Endothelial cell of umbilical vein (primary cell): ENCODE data around the gene DYNAP. TPM values are rescaled to one million over a fixed set of nuclear protein-coding genes. Genes with fewer than 3 reads are reported as not detected.

Source experiments
- Bru-seq: library from RNA; stranded (reverse); fragments of 400-500 nt; gene quantifications from one replicate; lab custom pipeline; 2021; lab: Mats Ljungman, UMichigan
- BruChase-seq, 2 experiments: library from RNA; stranded (reverse); fragments of 400-500 nt; gene quantifications; one replicate each; lab custom pipeline; 2021; lab: Mats Ljungman, UMichigan
- BruUV-seq: library from RNA; stranded (reverse); fragments of 400-500 nt; replicated peaks from 2 replicates; lab custom pipeline; 2021; lab: Mats Ljungman, UMichigan
- CTCF ChIA-PET: fragments of 300-600, 350-600 bp; sonication (Branson Sonifier 250); formaldehyde crosslinking; loops from one replicate; lab custom pipeline; 2021; ENCODE audit warnings: antibody characterized with exemption, inconsistent platforms; lab: Charles Lee
- POLR2A ChIA-PET: fragments of 300-600, 350-600 bp; sonication (Branson Sonifier 250); formaldehyde crosslinking; loops from one replicate; lab custom pipeline; 2021; ENCODE audit warnings: antibody characterized with exemption, inconsistent platforms; lab: Charles Lee
- DNase-seq: peaks from one replicate; pipeline ENCODE4 v3.0.0-alpha.2; 2011; ENCODE audit warnings: low read depth, low spot score
- FAIRE-seq: peaks from 2 replicates; lab custom pipeline; 2011; peaks lifted over from hg19 to GRCh38; lab: Jason Lieb, UNC
- H2AFZ ChIP-seq: 2 replicates; pipeline ENCODE4 v1.6.0; 2012; ENCODE audit warnings: low read depth, low read length, control low read depth, inconsistent platforms
- H3K27ac ChIP-seq: 2 replicates; pipeline ENCODE4 v1.5.1; 2011; ENCODE audit warnings: low read depth, mild to moderate bottlenecking, control low read depth, low read length, moderate library complexity; ENCODE audit not compliant: insufficient read depth
- H3K27me3 ChIP-seq, 2 experiments: 2 replicates each; pipeline versions ENCODE4 v1.6.0 to v1.6.1; 2011; ENCODE audit warnings: low read length in 2 of 2, mixed read lengths in 1 of 2; ENCODE audit not compliant: control insufficient read depth in 2 of 2, insufficient read depth in 2 of 2
- H3K36me3 ChIP-seq, 2 experiments: 2 replicates in 1 of 2; 3 replicates in 1 of 2; pipeline ENCODE4 v1.5.1; 2011; ENCODE audit warnings: low read length in 2 of 2, mild to moderate bottlenecking in 1 of 2, moderate library complexity in 1 of 2; ENCODE audit not compliant: control insufficient read depth in 2 of 2, insufficient read depth in 2 of 2; ENCODE audit errors: extremely low read depth in 1 of 2
- H3K4me1 ChIP-seq: 3 replicates; pipeline ENCODE4 v1.5.1; 2011; ENCODE audit warnings: mild to moderate bottlenecking, low read length; ENCODE audit not compliant: control insufficient read depth, insufficient read depth; ENCODE audit errors: extremely low read depth
- H3K4me2 ChIP-seq: 2 replicates; pipeline ENCODE4 v1.6.1; 2011; ENCODE audit warnings: low read length, control low read depth, mixed read lengths; ENCODE audit not compliant: insufficient read depth
- H3K4me3 ChIP-seq, 3 experiments: fragments of 200-600 bp in 1 of 3; sonication (generic), shearing (Covaris generic) in 1 of 3; replicated peaks in 1 of 3; 2 replicates each; pipeline ENCODE4 v1.5.1; 2011 to 2016; ENCODE audit warnings: control low read depth in 3 of 3, low read length in 3 of 3, mild to moderate bottlenecking in 2 of 3, inconsistent platforms in 1 of 3, low read depth in 1 of 3, moderate library complexity in 1 of 3; ENCODE audit not compliant: insufficient read depth in 1 of 3
- H3K79me2 ChIP-seq: 2 replicates; pipeline ENCODE4 v1.6.0; 2012; ENCODE audit warnings: low read length, inconsistent platforms; ENCODE audit not compliant: control insufficient read depth, insufficient read depth
- H3K9ac ChIP-seq: replicated peaks from 2 replicates; pipeline ENCODE3; 2011; ENCODE audit warnings: low read length, control low read depth; ENCODE audit not compliant: insufficient read depth; ENCODE audit errors: extremely low read depth
- H3K9me1 ChIP-seq: replicated peaks from 3 replicates; pipeline ENCODE4 v1.6.0; 2011; ENCODE audit warnings: mild to moderate bottlenecking, low read length; ENCODE audit not compliant: control insufficient read depth, insufficient read depth; ENCODE audit errors: extremely low read depth
- H3K9me3 ChIP-seq: replicated peaks from 2 replicates; pipeline ENCODE4 v1.5.1; 2012; ENCODE audit warnings: low read length, inconsistent platforms; ENCODE audit not compliant: control insufficient read depth, insufficient read depth
- H4K20me1 ChIP-seq: replicated peaks from 2 replicates; pipeline ENCODE3; 2011; ENCODE audit warnings: mild to moderate bottlenecking, low read length; ENCODE audit not compliant: control insufficient read depth, insufficient read depth; ENCODE audit errors: extremely low read depth
- CTCF ChIP-seq, 2 donors: IDR thresholded peaks; 1 replicate in 1 of 2; 2 replicates in 1 of 2; pipeline ENCODE4 v1.5.1; 2011; ENCODE audit warnings: low read length in 2 of 2, mild to moderate bottlenecking in 2 of 2, moderate library complexity in 2 of 2, control low read depth in 1 of 2, inconsistent platforms in 1 of 2, low read depth in 1 of 2; ENCODE audit not compliant: insufficient read depth in 1 of 2; ENCODE audit errors: extremely low read depth in 1 of 2
- EZH2 ChIP-seq: IDR thresholded peaks from 2 replicates; pipeline ENCODE4 v1.6.1; 2012; ENCODE audit warnings: borderline replicate concordance, low read depth, mild to moderate bottlenecking, moderate library complexity, low read length, inconsistent platforms; ENCODE audit not compliant: severe bottlenecking
- FOS ChIP-seq: IDR thresholded peaks from 2 replicates; pipeline ENCODE4 v1.6.1; 2011; ENCODE audit warnings: mild to moderate bottlenecking, low read length, moderate library complexity, borderline replicate concordance; ENCODE audit not compliant: insufficient read depth
- GATA2 ChIP-seq: IDR thresholded peaks from 2 replicates; pipeline ENCODE4 v1.7.0; 2011; ENCODE audit warnings: low read depth, mild to moderate bottlenecking, moderate library complexity, mixed read lengths, low read length; ENCODE audit not compliant: insufficient read length, insufficient read depth
- JUN ChIP-seq: IDR thresholded peaks from 2 replicates; pipeline ENCODE4 v1.6.1; 2011; ENCODE audit warnings: borderline replicate concordance, low read depth; ENCODE audit not compliant: insufficient read length, insufficient read depth
- MAX ChIP-seq: IDR thresholded peaks from 2 replicates; pipeline ENCODE4 v1.6.1; 2011; ENCODE audit not compliant: insufficient read depth, insufficient read length
- MYC ChIP-seq: IDR thresholded peaks from one replicate; pipeline ENCODE4 v1.6.1; 2011; ENCODE audit warnings: mild to moderate bottlenecking, low read depth, low read length
- POLR2A ChIP-seq: IDR thresholded peaks from 2 replicates; pipeline ENCODE4 v1.6.1; 2012; ENCODE audit warnings: low read depth, mild to moderate bottlenecking, control low read depth, low read length
- POLR2AphosphoS5 ChIP-seq: IDR thresholded peaks from 2 replicates; pipeline ENCODE4 v1.6.1; 2012; ENCODE audit warnings: low read depth, mild to moderate bottlenecking, control low read depth, low read length, moderate library complexity; ENCODE audit not compliant: insufficient read depth
- dilution Hi-C: fragments of 300-500 bp; cut with MboI; formaldehyde crosslinking; loops from one replicate; pipeline ENCODE4 v1.15.0; 2019; ENCODE audit warnings: low sequenced_read_pairs; ENCODE audit not compliant: extremely low pct_ligation_motif_present
- intact Hi-C: fragments of 100-400 bp; cut with micrococcal nuclease; formaldehyde crosslinking; loops from one replicate; pipeline ENCODE4 v1.10.0; 2022
- long read RNA-seq: library from polyadenylated mRNA; stranded (forward); transcript quantifications from one replicate; pipeline ENCODE4 v2.0.0, GENCODE V29; 2021
- polyA minus RNA-seq, 3 experiments: library from RNA; depleted of rRNA, polyadenylated mRNA; stranded (reverse); fragments of >200 nt; gene quantifications; 1 replicate in 1 of 3; 2 replicates in 2 of 3; pipeline ENCODE4 v1.2.3, GENCODE V29; 2011
- polyA plus RNA-seq, 4 experiments: library from polyadenylated mRNA; depleted of rRNA in 3 of 4; stranded (reverse) in 3 of 4; unstranded in 1 of 4; fragments of >200 nt; gene quantifications; 2 replicates each; pipeline versions ENCODE4 v1.2.1 to v1.2.3, GENCODE V29; 2011 to 2012; ENCODE audit warnings: missing spikeins in 1 of 4
- total RNA-seq: library from RNA; stranded (reverse); gene quantifications from 2 replicates; pipeline ENCODE4 v1.2.3, GENCODE V29; 2021

The DYNAP gene
- total RNA-seq (not detected in 2 replicates), polyA plus RNA-seq (not detected in 2 replicates), polyA minus RNA-seq (not detected in 2 replicates), Bru-seq, nascent RNA (not detected), BruChase-seq, experiment 1, labeled RNA remaining after a 6-hour chase (not detected), BruChase-seq, experiment 2, labeled RNA remaining after a 2-hour chase (not detected)
- polyA plus RNA-seq (2011; cell fraction: cytosol; rRNA removed), result not detected in 2 replicates
- polyA plus RNA-seq (2011; cell fraction: nucleus; rRNA removed), result not detected in 2 replicates
- not detected in 2 replicates for polyA plus RNA-seq (2012)
- not detected for polyA minus RNA-seq (2011; cell fraction: cytosol; rRNA and poly(A)+ RNA removed)
- not detected in 2 replicates for polyA minus RNA-seq (2011; cell fraction: nucleus; rRNA and poly(A)+ RNA removed)
- long read RNA-seq, result 0 reads

GRCh38 chr18:54590945-54591344 lies at the start of gene DYNAP:
DYNAP (plus strand) TSS chr18:54591245; CDS start chr18:54591283, 38 bp downstream.
- no TSS peak for BruUV-seq
- no peaks in the 10 kb centered on the region for H3K9me3 ChIP-seq
- POLR2A ChIA-PET, result no interaction called here

More at GRCh38 chr18:54590945-54591344, at the start of gene DYNAP:
- no peaks in the 10 kb centered on the region for H4K20me1 ChIP-seq
- H3K27ac ChIP-seq, result no peak within 1 kb of the TSS
- FAIRE-seq (no peak), DNase-seq (no peak)
- TF ChIP-seq MYC, result no peak
- TF ChIP-seq POLR2AphosphoS5, result no peak
- TF ChIP-seq POLR2A, result no peak
- no peak for TF ChIP-seq MAX
- TF ChIP-seq FOS, result no peak
- no peak for TF ChIP-seq CTCF (IDR thresholded peaks at IDR 0.05; ENCODE audit: extremely low read depth in 1 of 2, insufficient read depth in 1 of 2, low read depth in 1 of 2, low read length in 2 of 2)
- no peak for TF ChIP-seq JUN
- TF ChIP-seq GATA2, result no peak
- no peak for TF ChIP-seq EZH2
- no peak within 1 kb of the TSS for H3K4me2 ChIP-seq
- H2AFZ ChIP-seq, result no peak within 1 kb of the TSS
- dilution Hi-C loops (no loop called here), intact Hi-C loops (no loop called here)
- H3K9ac ChIP-seq, result no peak within 1 kb of the TSS
- no peaks in the 10 kb centered on the region for H3K4me1 ChIP-seq
- H3K9me1 ChIP-seq, result no peaks in the 10 kb centered on the region
- H3K4me3 ChIP-seq, result no peak within 1 kb of the TSS
- H3K27me3 ChIP-seq, result peaks cover 2 to 3% of the 10 kb centered on the region in 2 experiments
- no peaks in the 10 kb centered on the region for H3K36me3 ChIP-seq
- no peaks in the 10 kb centered on the region for H3K79me2 ChIP-seq
- CTCF ChIA-PET, result no interaction called here
